Naive thymus-derived CD8-positive, alpha-beta T cell (primary cell): ENCODE results near the gene SLITRK1. TPM values are rescaled to one million over a fixed set of nuclear protein-coding genes. Genes with fewer than 3 reads are reported as not detected.

Experiments
- ATAC-seq, 2 donors: fragments of 150-1000 bp; cut with Tn5 transposase in 1 of 2; sonication (Bioruptor Pico), chemical (Tn5 transposase) in 1 of 2; 1 replicate in 1 of 2; 2 replicates in 1 of 2; pipeline ENCODE4 v1.10.0; 2021; ENCODE audit warnings: mild to moderate bottlenecking in 2 of 2, moderate library complexity in 2 of 2
- POLR2A ChIA-PET: fragments of 350-600 bp; sonication (Branson Sonifier 250); formaldehyde crosslinking; loops from one replicate; lab custom pipeline; 2021; ENCODE audit warnings: antibody characterized with exemption; lab: Charles Lee
- DNase-seq, 10 donors: peaks; one replicate each; pipeline versions ENCODE4 v3.0.0 to v3.0.0-alpha.2; 2020 to 2022
- H3K27ac Mint-ChIP-seq, 10 donors: one replicate each; pipeline ENCODE4 v1.8.0; 2020 to 2022; ENCODE audit warnings: mild to moderate bottlenecking in 10 of 10, mixed read lengths in 10 of 10, moderate library complexity in 4 of 10, inconsistent platforms in 1 of 10
- H3K27me3 Mint-ChIP-seq, 5 donors: one replicate each; pipeline ENCODE4 v1.8.0; 2021 to 2022; ENCODE audit warnings: mixed read lengths in 5 of 5
- H3K36me3 Mint-ChIP-seq, 3 donors: one replicate each; pipeline ENCODE4 v1.8.0; 2020 to 2022; ENCODE audit warnings: mixed read lengths in 3 of 3, mild to moderate bottlenecking in 2 of 3, inconsistent platforms in 1 of 3
- H3K4me1 Mint-ChIP-seq, 4 donors: one replicate each; pipeline ENCODE4 v1.8.0; 2021 to 2022; ENCODE audit warnings: mixed read lengths in 4 of 4
- H3K4me3 Mint-ChIP-seq, 10 donors: one replicate each; pipeline ENCODE4 v1.8.0; 2020 to 2022; ENCODE audit warnings: mild to moderate bottlenecking in 10 of 10, mixed read lengths in 10 of 10, moderate library complexity in 6 of 10, inconsistent platforms in 1 of 10
- H3K9me3 Mint-ChIP-seq, 9 donors: one replicate each; pipeline ENCODE4 v1.8.0; 2020 to 2022; ENCODE audit warnings: mixed read lengths in 9 of 9, mild to moderate bottlenecking in 3 of 9, inconsistent platforms in 1 of 9, moderate library complexity in 1 of 9
- polyA plus RNA-seq, 3 donors: library from polyadenylated mRNA; unstranded; fragments of 300-500 nt; fragmentation: Illumina TruSeq; gene quantifications; one replicate each; pipeline ENCODE4 v1.2.3, GENCODE V29; 2021
- total RNA-seq, 8 experiments: library from RNA in 2 of 8; stranded (reverse) in 2 of 8; gene quantifications; one replicate each; pipeline ENCODE4 v1.2.3 and lab custom pipeline; 2021 to 2026

SLITRK1 gene
- total and polyA plus RNA-seq, 5 experiments from 2014 or later, result not detected

- Mint-ChIP-seq H3K4me1 (peaks cover 8 to 30% (median 15%) of the 10 kb centered on the region in 4 donors), H3K27me3 (peaks cover 38 to 67% (median 47%) of the 10 kb centered on the region in 5 donors), H3K9me3 (peaks cover 0 to 25% (median 4%) of the 10 kb centered on the region in 9 donors), H3K4me3 (peak overlapping the region in 1 of 10 donors; percentile 18), H3K27ac (no peak overlapping the region), H3K36me3 (peaks cover 0 to 28% (median 2%) of the 10 kb centered on the region in 3 donors)
- ATAC-seq (no peak), DNase-seq (no peak)
- POLR2A ChIA-PET, result no interaction called here
These were observed 309 bp upstream of the SLITRK1 start for GRCh38 chr13:83882606-83882959.

GRCh38 chr13:83881140-83881684 lies 1.1 kb downstream of the SLITRK1 start:
- POLR2A ChIA-PET, result no interaction called here
- no peak overlapping the region for H3K4me3 Mint-ChIP-seq
- no peak for DNase-seq
- ATAC-seq, result no peak
- H3K4me1 Mint-ChIP-seq, result peaks cover 8 to 30% (median 15%) of the 10 kb centered on the region in 4 donors
- H3K36me3 Mint-ChIP-seq, result peaks cover 0 to 28% (median 2%) of the 10 kb centered on the region in 3 donors
- peaks cover 0 to 25% (median 4%) of the 10 kb centered on the region in 9 donors for H3K9me3 Mint-ChIP-seq
- peaks cover 42 to 80% (median 50%) of the 10 kb centered on the region in 5 donors for H3K27me3 Mint-ChIP-seq
- H3K27ac Mint-ChIP-seq, result no peak overlapping the region

- Mint-ChIP-seq H3K27me3 (peaks cover 42 to 80% (median 50%) of the 10 kb centered on the region in 5 donors), H3K27ac (no peak overlapping the region)
- POLR2A ChIA-PET, result no interaction called here
These were observed 1.8 kb downstream of the SLITRK1 start for GRCh38 chr13:83880275-83881139.

GRCh38 chr13:83879431-83880171 lies 2.7 kb downstream of the SLITRK1 start:
- Mint-ChIP-seq H3K4me3 (peak overlapping the region in 7 of 10 donors; percentile 29 to 62 (median 55)), H3K4me1 (peaks cover 8 to 30% (median 15%) of the 10 kb centered on the region in 4 donors), H3K36me3 (peaks cover 0 to 24% (median 2%) of the 10 kb centered on the region in 3 donors), H3K27me3 (peaks cover 39 to 80% (median 50%) of the 10 kb centered on the region in 5 donors), H3K9me3 (peaks cover 0 to 25% (median 4%) of the 10 kb centered on the region in 9 donors), H3K27ac (peak overlapping the region in 1 of 10 donors; percentile 43)
- POLR2A ChIA-PET, result no interaction called here
- DNase-seq (no peak), ATAC-seq (no peak)

More at GRCh38 chr13:83880275-83881139, 1.8 kb downstream of the SLITRK1 start:
- peak overlapping the region in 1 of 10 donors; percentile 5 for H3K4me3 Mint-ChIP-seq
- ATAC-seq, result no peak
- peaks cover 8 to 30% (median 15%) of the 10 kb centered on the region in 4 donors for H3K4me1 Mint-ChIP-seq
- H3K9me3 Mint-ChIP-seq, result peaks cover 0 to 25% (median 4%) of the 10 kb centered on the region in 9 donors
- DNase-seq, result no peak
- H3K36me3 Mint-ChIP-seq, result peaks cover 0 to 28% (median 2%) of the 10 kb centered on the region in 3 donors

- no peak for DNase-seq
- H3K4me1 Mint-ChIP-seq, result peaks cover 8 to 30% (median 15%) of the 10 kb centered on the region in 4 donors
- H3K9me3 Mint-ChIP-seq, result peaks cover 0 to 25% (median 4%) of the 10 kb centered on the region in 9 donors
- no peak for ATAC-seq
- H3K36me3 Mint-ChIP-seq, result peaks cover 0 to 22% (median 2%) of the 10 kb centered on the region in 3 donors
- POLR2A ChIA-PET, result no interaction called here
- peak overlapping the region in 7 of 10 donors; percentile 29 to 59 (median 54) for H3K4me3 Mint-ChIP-seq
- H3K27ac Mint-ChIP-seq, result peak overlapping the region in 2 of 10 donors; percentile 18 to 43
- H3K27me3 Mint-ChIP-seq, result peaks cover 36 to 75% (median 48%) of the 10 kb centered on the region in 5 donors
These were observed 3.4 kb downstream of the SLITRK1 start for GRCh38 chr13:83878691-83879430.

GRCh38 chr13:83877651-83878355 lies 4.5 kb downstream of the SLITRK1 start:
- H3K9me3 Mint-ChIP-seq, result peaks cover 0 to 23% (median 3%) of the 10 kb centered on the region in 9 donors
- H3K27me3 Mint-ChIP-seq, result peaks cover 29 to 65% (median 41%) of the 10 kb centered on the region in 5 donors
- H3K4me3 Mint-ChIP-seq, result no peak overlapping the region
- peaks cover 8 to 30% (median 15%) of the 10 kb centered on the region in 4 donors for H3K4me1 Mint-ChIP-seq
- ATAC-seq, result no peak
- no peak overlapping the region for H3K27ac Mint-ChIP-seq
- H3K36me3 Mint-ChIP-seq, result peaks cover 0 to 21% (median 2%) of the 10 kb centered on the region in 3 donors
- POLR2A ChIA-PET, result no interaction called here
- no peak for DNase-seq

GRCh38 chr13:83876546-83876945 lies 5.7 kb downstream of the SLITRK1 start:
- DNase-seq (no peak), ATAC-seq (no peak)
- no peak overlapping the region for H3K4me3 Mint-ChIP-seq
- peaks cover 25 to 52% (median 33%) of the 10 kb centered on the region in 5 donors for H3K27me3 Mint-ChIP-seq
- H3K36me3 Mint-ChIP-seq, result peaks cover 0 to 13% (median 2%) of the 10 kb centered on the region in 3 donors
- H3K4me1 Mint-ChIP-seq, result peaks cover 6 to 20% (median 9%) of the 10 kb centered on the region in 4 donors
- no peak overlapping the region for H3K27ac Mint-ChIP-seq
- POLR2A ChIA-PET, result no interaction called here
- H3K9me3 Mint-ChIP-seq, result peaks cover 0 to 19% (median 0%) of the 10 kb centered on the region in 9 donors

- no peak overlapping the region for H3K27ac Mint-ChIP-seq
- ATAC-seq, result no peak
- POLR2A ChIA-PET, result no interaction called here
- no peaks in the 10 kb centered on the region for H3K36me3 Mint-ChIP-seq
- no peaks in the 10 kb centered on the region for H3K27me3 Mint-ChIP-seq
- no peak overlapping the region for H3K4me3 Mint-ChIP-seq
- peaks cover 0 to 8% (median 0%) of the 10 kb centered on the region in 9 donors for H3K9me3 Mint-ChIP-seq
- no peak for DNase-seq
- H3K4me1 Mint-ChIP-seq, result no peaks in the 10 kb centered on the region
These were observed 14.6 kb downstream of the SLITRK1 start for GRCh38 chr13:83867708-83868107.

GRCh38 chr13:83865161-83866137 lies 16.8 kb downstream of the SLITRK1 start:
- Mint-ChIP-seq H3K4me1 (no peaks in the 10 kb centered on the region), H3K27me3 (no peaks in the 10 kb centered on the region), H3K9me3 (peaks cover 0 to 4% (median 0%) of the 10 kb centered on the region in 9 donors), H3K36me3 (no peaks in the 10 kb centered on the region), H3K27ac (no peak overlapping the region), H3K4me3 (no peak overlapping the region)
- no peak for ATAC-seq
- POLR2A ChIA-PET, result no interaction called here
- DNase-seq, result no peak

GRCh38 chr13:83853771-83854170 lies 28.5 kb downstream of the SLITRK1 start:
- Mint-ChIP-seq H3K36me3 (no peaks in the 10 kb centered on the region), H3K4me1 (no peaks in the 10 kb centered on the region), H3K27ac (no peak overlapping the region), H3K27me3 (no peaks in the 10 kb centered on the region), H3K9me3 (no peaks in the 10 kb centered on the region), H3K4me3 (no peak overlapping the region)
- POLR2A ChIA-PET, result no interaction called here
- DNase-seq (no peak), ATAC-seq (no peak)
